Activated CD8-positive, alpha-beta memory T cell treated with anti-CD3 and anti-CD28 coated beads for 36 hours (primary cell): ENCODE measurements around the gene TNRC6C. TPM values are rescaled to one million over a fixed set of nuclear protein-coding genes. Genes with fewer than 3 reads are reported as not detected.

Experiments used
- CTCF ChIA-PET: fragments of 350-600 bp; sonication (Branson Sonifier 250); formaldehyde crosslinking; loops from one replicate; lab custom pipeline; 2021; ENCODE audit warnings: antibody characterized with exemption; lab: Charles Lee
- POLR2A ChIA-PET: fragments of 350-600 bp; sonication (Branson Sonifier 250); formaldehyde crosslinking; loops from one replicate; lab custom pipeline; 2021; ENCODE audit warnings: antibody characterized with exemption; lab: Charles Lee
- total RNA-seq, 2 experiments: library from RNA; stranded (reverse); gene quantifications; one replicate each; pipeline ENCODE4 v1.2.3, GENCODE V29; 2021

TNRC6C gene
- total RNA-seq, 2 experiments from 2014 or later = 17.9 to 21.0 TPM

- POLR2A ChIA-PET = interaction anchor here (0.6 kb wide), 1 partner anchor 30 kb away, joined by 4 read pairs; the partner anchor contains the start of gene TNRC6C
- CTCF ChIA-PET = no interaction called here
Observed at GRCh38 chr17:77928519-77929179, 29.9 kb upstream of the TNRC6C start.

DNA sequence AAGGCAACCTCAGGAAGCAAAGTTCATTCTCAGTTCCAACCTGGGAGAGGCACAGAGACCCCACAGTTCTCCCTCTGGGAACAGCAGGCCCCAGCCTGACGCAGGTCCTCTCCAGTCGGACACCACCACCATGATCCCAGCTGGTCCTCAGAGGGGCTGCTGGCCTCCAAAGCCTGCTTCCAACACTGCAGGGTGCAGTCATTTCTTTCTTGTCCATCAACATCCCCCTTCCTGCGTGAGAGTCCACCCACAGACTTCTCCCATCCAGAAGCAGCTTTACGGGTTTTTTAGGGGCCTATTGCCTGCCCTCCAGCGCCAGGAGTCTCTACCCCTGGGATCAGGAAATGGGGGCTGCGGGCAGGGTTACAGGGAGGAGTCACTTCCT is 29.3 kb upstream of the TNRC6C start:
- CTCF ChIA-PET = no interaction called here
- POLR2A ChIA-PET = no interaction called here

GRCh38 chr17:77929871-77930436 is 28.5 kb upstream of the TNRC6C start:
- POLR2A ChIA-PET = no interaction called here
- CTCF ChIA-PET = no interaction called here

GRCh38 chr17:77930780-77931768 is 27.4 kb upstream of the TNRC6C start:
- POLR2A ChIA-PET = no interaction called here
- CTCF ChIA-PET = no interaction called here

- CTCF ChIA-PET = interaction anchor here (0.8 to 1.4 kb wide), 2 partner anchors 17 to 40 kb away, joined by 3 read pairs; no protein-coding TSS in a partner anchor
- POLR2A ChIA-PET = no interaction called here
Observed at GRCh38 chr17:77933777-77934398, 24.6 kb upstream of the TNRC6C start.

GRCh38 chr17:77935121-77935571 is 23.4 kb upstream of the TNRC6C start:
- ChIA-PET POLR2A (no interaction called here), CTCF (interaction anchor here (1.4 kb wide), 1 partner anchor 42 kb away, joined by 3 read pairs; no protein-coding TSS in a partner anchor)

- CTCF ChIA-PET = interaction anchor here (0.6 kb wide), 1 partner anchor 808 kb away, joined by 4 read pairs; no protein-coding TSS in a partner anchor
- POLR2A ChIA-PET = interaction anchor here (1.1 kb wide), 1 partner anchor 23 kb away, joined by 4 read pairs; the partner anchor contains the start of gene TNRC6C
Observed at GRCh38 chr17:77935744-77936143, 22.8 kb upstream of the TNRC6C start.

- POLR2A ChIA-PET = interaction anchor here (0.6 kb wide), 1 partner anchor 100 kb away, joined by 3 read pairs; no protein-coding TSS in a partner anchor
- CTCF ChIA-PET = no interaction called here
Observed at GRCh38 chr17:77936881-77937280, 21.6 kb upstream of the TNRC6C start.

DNA sequence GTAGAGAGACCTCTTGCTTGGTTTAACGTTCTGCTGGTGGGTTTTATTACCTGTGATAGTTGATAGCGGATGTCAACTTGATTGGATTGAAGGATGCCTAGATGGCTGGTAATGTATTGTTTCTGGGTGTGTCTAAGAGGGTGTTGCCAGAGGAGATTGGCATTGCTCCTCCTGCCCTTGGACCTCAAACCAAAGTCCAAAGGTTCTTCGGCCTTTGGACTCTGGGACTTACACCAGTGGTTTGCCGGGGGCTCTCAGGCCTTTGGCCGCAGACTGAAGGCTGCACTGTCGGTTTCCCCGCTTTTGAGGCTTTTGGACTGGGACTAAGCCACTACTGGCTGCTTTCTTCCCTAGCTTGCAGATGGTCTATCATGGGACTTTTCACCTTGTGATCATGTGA is 17.5 kb upstream of the TNRC6C start:
- CTCF ChIA-PET = no interaction called here

GRCh38 chr17:77942112-77942988 is 16.2 kb upstream of the TNRC6C start:
- POLR2A ChIA-PET = no interaction called here
- CTCF ChIA-PET = no interaction called here

More for the DNA sequence above, 17.5 kb upstream of the TNRC6C start:
- POLR2A ChIA-PET = no interaction called here

GRCh38 chr17:77943971-77944370 is 14.5 kb upstream of the TNRC6C start:
- CTCF ChIA-PET = interaction anchor here (1.1 kb wide), 1 partner anchor 67 kb away, joined by 3 read pairs; no protein-coding TSS in a partner anchor
- POLR2A ChIA-PET = no interaction called here

DNA sequence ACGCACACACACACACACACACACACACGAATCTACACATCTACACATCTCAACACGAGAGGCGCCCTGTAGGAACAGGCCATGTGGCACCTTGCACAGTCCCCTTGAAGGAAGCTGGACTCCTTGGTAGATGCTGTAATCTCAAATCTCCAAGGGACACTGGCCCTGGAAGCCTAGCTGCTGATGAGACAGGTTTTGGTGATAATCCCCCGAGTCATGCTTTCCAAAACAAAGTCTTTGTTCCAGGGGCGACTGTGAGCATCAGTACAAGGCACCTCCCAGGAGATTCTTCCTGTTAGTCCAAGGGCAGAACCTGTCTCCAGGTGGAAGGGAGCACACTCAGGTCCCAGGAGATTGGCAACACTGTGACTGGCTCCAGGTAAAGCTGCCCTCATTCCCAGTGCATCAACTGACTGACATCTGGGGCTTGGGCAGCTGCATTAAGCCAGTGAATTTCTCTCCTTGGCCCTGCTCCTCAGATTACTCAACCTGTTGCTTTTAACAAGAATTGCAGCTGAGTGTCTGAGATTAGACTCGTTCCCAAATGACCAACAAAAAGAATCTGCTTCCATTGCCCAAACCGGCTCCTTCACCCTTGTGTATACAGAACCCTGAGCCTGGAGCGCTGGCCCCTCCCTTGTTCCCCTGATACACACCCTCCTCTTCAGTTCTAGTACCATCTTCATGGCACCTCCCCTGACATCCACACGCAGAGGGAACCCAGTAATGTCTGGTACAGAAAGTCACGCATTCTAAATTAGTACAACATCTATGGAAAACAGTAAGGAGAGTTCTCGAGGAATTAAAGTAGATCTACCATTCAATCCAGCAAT is 13.9 kb upstream of the TNRC6C start:
- ChIA-PET POLR2A (no interaction called here), CTCF (no interaction called here)

- ChIA-PET POLR2A (no interaction called here), CTCF (no interaction called here)
Observed at GRCh38 chr17:77946900-77947645, 11.4 kb upstream of the TNRC6C start.

GRCh38 chr17:77948690-77949114 is 9.8 kb upstream of the TNRC6C start:
- ChIA-PET CTCF (no interaction called here), POLR2A (interaction anchor here (1.2 kb wide), 1 partner anchor 9 kb away, joined by 3 read pairs; no protein-coding TSS in a partner anchor)

- POLR2A ChIA-PET = no interaction called here
Observed at GRCh38 chr17:77951123-77951522, 7.4 kb upstream of the TNRC6C start.

DNA sequence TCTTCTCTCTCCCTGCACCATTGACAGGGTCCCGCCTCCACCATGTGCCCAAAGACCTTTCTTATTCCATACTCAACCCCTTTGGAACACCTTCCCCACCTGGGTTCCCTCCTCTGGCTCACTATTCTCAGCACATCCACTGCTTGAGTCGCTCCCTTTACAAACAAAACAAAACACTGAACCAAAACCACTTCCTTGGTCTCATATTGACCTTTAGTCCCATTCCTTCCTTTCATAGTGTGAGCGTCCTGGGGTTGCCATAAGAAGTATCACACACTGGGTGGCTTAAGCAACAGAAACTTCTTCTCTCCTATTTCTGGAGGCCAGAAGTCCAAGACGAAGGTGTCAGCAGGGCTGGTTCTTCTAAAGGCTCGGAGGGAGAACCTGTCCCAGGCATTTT is 6.1 kb upstream of the TNRC6C start:
- POLR2A ChIA-PET = no interaction called here
- CTCF ChIA-PET = no interaction called here

More at GRCh38 chr17:77951123-77951522, 7.4 kb upstream of the TNRC6C start:
- CTCF ChIA-PET = interaction anchor here (0.6 to 1.2 kb wide), 2 partner anchors 17 to 311 kb away, joined by 3 read pairs; no protein-coding TSS in a partner anchor
